ENCODE results near the gene ETFRF1.

Gene ETFRF1

DNA sequence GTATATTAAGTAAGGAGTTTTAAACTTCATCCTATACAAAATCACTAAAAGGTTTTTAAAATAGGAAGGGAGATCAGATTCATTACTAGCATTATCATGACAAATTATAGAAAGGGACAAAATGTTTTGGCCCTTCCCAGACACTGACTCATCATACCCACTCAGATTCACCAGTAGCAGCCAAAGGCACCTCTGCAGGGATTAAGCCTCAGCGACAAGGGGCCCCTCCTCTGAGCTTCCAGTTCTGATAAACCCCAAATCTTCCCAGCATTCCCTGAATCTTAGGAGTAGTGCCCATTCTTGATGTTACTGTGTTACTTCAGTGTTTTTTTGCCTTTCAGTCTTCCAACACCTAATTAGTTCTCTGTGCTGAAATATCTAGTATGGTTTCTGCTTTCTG is 41.2 kb downstream of the ETFRF1 start:
- DNase-seq, result no peak

GRCh38 chr12:25236626-25237025 is 41.6 kb downstream of the ETFRF1 start:
- DNase-seq, result no peak

- no peak for DNase-seq
These were observed 46.4 kb downstream of the ETFRF1 start for GRCh38 chr12:25241167-25242020.

DNA sequence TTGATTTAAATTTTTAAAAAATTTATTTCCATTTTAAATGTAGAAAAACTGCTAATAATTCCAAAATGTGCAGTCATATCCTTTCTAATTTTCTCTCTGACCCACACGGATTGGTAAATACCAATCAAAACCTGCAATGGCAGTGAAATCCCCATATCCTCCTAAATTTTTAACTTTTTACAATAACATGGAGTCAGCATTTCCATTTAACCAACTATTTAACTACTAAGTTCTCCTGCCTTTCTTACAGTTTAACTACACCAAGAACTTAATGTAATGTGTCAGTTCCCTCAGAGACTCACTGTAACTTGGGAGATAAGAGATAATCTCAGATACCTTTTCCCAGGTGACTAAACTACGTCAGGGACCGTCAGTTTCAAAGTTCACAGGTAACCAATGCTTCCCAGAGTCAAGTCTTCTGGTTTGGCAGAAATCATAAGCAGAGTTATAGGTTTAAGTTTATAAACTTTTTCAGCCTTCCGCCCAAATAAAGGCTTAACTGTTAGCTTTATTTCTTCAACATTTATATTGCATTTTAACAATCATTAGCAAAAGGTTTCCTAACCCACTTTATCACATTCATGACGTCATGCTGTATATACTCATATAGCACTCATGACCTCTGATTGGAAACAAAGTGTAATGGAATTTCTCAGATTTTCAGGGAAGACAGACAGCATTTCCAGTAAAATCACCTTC is 48.1 kb downstream of the ETFRF1 start:
- no peak for DNase-seq

DNA sequence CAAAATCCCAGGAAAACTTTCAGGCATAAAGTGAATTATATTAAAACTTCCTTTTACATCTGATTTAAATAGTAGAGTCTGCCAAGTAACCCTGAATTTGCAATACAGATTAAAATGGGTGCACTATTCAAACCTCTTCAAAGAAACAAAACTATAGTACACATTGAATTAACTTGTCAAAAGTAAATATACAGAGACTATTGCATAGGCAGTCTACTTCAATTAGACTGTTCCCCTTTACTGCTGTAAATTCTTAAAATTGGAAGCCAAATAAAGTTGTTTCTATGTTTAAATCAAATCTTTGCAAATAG is 48.6 kb downstream of the ETFRF1 start:
- no peak for DNase-seq

GRCh38 chr12:25245491-25245890 is 50.5 kb downstream of the ETFRF1 start:
- no peak for DNase-seq

DNA sequence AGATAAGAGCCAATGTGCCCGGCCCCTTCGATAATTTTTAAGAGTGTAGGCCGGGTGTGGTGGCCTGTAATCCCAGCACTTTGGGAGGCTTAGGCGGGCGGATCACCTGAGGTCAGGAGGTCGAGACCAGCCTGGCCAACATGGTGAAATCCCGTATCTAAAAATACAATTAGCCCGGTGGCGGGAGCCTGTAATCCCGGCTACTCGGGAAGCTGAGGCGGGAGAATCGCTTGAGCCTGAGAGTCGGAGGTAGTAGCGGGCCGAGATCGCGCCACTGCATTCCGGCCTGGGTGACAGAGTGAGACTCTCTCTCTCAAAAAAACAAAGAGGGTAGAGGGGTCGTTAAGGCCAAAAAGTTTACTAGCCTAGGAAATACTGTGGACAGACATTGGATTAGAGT is 53.1 kb downstream of the ETFRF1 start:
- DNase-seq, result no peak

DNA sequence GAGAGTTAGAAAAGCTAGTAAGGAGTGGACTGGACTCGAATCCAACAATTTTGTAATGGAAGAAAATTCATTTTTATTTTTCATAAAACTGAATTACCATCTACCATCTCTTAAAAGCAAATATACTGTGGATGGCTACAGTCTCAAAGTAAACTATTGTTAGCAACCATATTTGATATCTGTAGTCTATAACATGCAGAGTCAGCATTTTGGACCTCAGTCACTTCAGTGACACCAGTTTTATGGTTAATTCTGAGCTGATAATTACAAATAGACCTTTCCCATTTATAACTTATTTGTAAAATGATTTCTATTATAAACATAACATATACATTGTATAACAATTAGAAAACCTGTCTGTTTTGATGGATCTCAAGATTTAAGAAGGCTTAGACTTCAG is 53.7 kb downstream of the ETFRF1 start:
- no peak for DNase-seq

DNA sequence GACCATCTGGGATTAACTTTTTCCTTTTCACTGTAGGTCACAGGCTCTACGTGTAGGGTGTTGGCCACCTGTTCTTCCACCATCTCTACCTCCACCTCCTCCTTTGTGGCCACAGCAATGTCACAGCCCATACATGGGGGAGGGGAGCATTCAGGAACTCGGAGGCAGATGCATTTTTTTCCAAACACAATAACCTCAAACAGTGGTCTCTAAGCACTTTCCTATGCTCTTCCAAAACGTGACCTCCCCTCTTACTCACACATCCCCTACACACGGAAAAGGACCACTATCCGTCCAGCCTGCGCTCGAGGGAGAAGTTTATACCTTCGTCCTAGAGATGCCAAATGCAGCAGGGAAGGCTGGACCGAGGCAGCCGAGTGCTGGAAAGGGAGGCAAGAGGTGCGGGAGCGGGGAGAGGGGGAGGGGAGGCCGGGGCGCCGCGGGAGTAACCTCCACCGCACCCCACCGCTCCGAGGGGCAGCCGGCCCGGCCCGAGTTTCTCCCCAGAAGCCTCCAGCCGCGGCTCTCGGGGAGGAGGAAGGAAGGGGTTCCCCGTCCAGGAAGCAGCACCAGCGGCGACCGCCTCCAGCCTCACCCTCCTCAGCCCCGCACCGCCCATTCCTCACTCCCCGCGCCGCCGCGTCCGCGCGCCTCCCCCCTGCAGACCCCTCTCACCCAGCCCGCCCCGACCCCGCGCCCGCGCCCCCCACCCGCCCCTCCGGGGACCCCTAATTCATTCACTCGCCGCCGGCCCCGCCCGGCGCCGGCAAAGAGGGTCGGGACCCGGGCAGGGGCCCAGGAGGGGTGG is 55.1 kb downstream of the ETFRF1 start:
- DNase-seq, result peak; percentile 30 to 47

DNA sequence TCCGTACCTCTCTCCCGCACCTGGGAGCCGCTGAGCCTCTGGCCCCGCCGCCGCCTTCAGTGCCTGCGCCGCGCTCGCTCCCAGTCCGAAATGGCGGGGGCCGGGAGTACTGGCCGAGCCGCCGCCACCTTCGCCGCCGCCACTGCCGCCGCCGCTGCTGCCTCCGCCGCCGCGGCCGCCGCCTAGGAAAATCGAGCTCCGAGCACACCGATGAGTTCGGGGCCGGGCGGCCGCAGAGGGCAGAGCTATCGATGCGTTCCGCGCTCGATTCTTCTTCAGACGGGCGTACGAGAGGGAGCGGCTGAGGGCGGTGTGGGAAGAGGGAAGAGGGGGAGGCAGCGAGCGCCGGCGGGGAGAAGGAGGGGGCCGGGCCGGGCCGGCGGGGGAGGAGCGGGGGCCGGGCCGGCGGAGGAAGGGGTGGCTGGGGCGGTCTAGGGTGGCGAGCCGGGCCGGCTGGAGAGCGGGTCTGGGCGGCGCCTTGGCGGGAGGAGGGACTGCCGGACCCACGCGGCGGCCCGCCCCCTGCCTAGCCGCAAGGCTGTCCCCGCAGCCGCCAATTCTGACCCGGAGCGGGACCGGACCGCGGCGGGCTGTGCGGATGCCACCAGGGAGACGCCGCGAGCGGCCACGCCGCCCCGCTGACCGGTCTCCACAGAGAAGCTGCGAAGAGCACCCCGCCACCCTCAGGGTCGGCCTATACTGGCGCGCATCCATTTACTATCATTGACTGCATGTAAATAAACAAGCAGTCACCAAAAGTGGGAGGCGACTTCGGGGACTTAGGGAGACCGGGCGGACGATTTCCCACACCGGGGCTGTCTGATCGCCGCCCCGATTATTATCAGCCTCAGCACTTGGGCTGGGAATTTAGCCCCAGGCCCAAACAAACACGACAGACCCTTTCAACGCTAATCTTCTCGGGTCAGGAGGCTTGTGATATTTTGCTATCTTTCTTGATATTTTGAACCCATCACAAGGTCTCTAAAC is 56.0 kb downstream of the ETFRF1 start, which contains the start of gene KRAS:
Gene KRAS (minus strand): TSS at position 186 of the 987 bp plus-strand sequence.
- DNase-seq, result peak; percentile 88 to 91

GRCh38 chr12:25251769-25252168 is 56.7 kb downstream of the ETFRF1 start:
- no peak for DNase-seq

DNA sequence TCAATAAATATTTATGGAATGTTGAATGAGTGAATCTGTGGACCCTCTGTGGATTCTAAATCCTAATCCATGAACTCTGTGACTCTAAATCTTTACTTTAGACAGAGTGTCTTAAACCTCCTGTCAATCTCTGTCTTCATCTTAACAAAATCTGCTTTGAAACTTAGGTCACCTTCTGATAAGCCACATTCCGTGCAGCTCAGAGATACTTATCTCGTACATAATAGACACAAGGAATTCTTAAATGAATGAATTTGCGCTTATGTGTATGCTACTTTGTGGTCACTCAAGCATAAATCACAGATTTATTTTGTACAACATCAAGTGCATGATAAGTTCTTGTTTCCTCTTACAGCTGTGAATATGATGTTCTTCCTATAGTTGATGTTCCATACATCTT is 57.9 kb downstream of the ETFRF1 start:
- DNase-seq, result no peak

DNA sequence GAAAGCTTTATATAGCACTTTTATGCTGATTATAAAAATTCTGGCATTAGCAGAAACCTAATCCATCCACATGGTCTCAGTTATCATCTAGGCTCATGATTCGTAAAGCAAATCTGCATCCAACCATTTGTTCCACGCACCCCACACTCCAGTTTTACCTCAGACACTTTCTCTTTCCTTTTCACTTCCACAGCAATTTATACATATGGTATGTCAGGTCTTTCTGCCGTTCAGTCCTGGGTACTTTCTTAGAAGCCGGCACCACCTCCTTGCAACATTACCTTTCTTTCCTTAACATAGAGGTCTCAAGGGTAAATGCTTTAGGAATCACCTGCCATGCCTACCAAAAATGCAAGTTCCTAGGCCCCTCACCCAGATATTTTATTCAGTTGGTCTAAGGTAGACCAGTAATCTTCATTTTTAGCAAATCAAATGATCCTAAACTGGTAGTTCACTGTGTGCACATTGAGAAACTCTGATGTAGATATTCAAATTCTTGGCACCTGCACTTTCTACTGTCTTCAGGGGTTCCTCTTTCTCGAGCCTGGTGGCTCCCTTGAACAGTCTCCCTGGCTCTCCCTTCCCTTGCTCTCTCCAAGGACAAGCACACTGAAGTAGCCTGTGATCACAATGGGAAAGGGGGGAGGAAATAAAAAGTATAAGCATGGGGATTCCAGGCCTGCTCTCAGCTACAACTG is 58.5 kb downstream of the ETFRF1 start:
- DNase-seq, result no peak

DNA sequence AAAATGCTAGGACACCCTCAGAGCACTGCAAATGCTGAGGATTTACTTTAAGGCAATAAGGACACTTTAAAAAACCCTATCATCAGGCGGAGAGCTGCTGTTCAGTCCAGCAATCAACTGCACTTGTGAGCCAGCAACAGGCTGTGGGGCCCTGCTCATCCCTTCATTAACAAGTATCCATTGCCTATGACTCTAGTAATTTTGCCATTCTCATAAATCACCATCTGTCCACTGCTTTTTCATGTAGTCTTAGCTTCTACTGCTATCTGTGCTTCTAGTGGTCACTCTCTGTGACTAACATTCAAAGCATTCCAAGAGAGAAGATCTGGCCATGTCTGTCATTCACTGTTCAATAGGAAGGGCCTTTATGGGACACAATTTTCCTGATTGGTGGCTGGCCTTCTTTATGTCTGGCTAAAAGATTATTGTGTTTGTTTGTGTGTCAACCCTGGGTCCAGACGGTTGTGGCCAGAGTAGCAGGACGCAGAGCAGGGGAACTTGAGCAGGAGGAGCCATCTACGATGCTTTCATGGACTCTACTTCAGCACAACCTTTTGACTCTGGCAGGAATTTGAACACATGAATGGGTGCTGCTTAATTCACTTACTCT is 59.3 kb downstream of the ETFRF1 start:
- no peak for DNase-seq

Measured in stimulated activated CD4-positive, alpha-beta T cell treated with anti-CD3 and anti-CD28 coated beads, Interleukin-4, amount 100 ng/mL, for 4 hours (primary cell).